ENCODE results near the gene SCAP.
"Not testable (repeated sequence)": the region's sequence is repeated elsewhere in the genome, so short reads cannot be mapped to it uniquely, and the experiment has no call there.

DNA sequence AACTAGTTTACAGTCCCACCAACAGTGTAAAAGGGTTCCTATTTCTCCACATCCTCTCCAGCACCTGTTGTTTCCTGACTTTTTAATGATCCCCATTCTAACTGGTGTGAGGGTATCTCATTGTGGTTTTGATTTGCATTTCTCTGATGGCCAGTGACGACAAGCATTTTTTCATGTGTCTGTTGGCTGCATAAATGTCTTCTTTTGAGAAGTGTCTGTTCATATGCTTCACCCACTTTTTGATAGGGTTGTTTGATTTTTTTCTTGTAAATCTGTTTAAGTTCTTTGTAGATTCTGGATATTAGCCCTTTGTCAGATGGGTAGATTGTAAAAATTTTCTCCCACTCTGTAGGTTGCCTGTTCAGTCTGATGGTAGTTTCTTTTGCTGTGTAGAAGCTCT lies 7.4 kb downstream of the SCAP start:
- TF ChIP-seq, protein P1, sequence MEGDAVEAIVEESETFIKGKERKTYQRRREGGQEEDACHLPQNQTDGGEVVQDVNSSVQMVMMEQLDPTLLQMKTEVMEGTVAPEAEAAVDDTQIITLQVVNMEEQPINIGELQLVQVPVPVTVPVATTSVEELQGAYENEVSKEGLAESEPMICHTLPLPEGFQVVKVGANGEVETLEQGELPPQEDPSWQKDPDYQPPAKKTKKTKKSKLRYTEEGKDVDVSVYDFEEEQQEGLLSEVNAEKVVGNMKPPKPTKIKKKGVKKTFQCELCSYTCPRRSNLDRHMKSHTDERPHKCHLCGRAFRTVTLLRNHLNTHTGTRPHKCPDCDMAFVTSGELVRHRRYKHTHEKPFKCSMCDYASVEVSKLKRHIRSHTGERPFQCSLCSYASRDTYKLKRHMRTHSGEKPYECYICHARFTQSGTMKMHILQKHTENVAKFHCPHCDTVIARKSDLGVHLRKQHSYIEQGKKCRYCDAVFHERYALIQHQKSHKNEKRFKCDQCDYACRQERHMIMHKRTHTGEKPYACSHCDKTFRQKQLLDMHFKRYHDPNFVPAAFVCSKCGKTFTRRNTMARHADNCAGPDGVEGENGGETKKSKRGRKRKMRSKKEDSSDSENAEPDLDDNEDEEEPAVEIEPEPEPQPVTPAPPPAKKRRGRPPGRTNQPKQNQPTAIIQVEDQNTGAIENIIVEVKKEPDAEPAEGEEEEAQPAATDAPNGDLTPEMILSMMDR (IDR thresholded peaks at IDR 0.05), result not testable (repeated sequence)
- not testable (repeated sequence) for TF ChIP-seq EZH2 (IDR thresholded peaks at IDR 0.05; ENCODE audit: borderline replicate concordance, insufficient read depth, low read depth, low read length, poor library complexity, severe bottlenecking)

Data from B cell (primary cell).